Aorta (tissue), 5 donors: ENCODE results near the gene HOXD4. TPM values are rescaled to one million over a fixed set of nuclear protein-coding genes. Genes with fewer than 3 reads are reported as not detected.

Experiments
- ATAC-seq: fragments of 200-7000 bp; cut with Tn5 transposase; one replicate; pipeline ENCODE4 v1.9.1; 2022; ENCODE audit warnings: moderate library complexity; ENCODE audit not compliant: low FRiP score
- DNase-seq, 2 donors: peaks; one replicate each; pipeline ENCODE4 v3.0.0-alpha.2; 2020
- H3K27ac ChIP-seq, 2 donors: one replicate each; pipeline ENCODE4 v1.5.1; 2013; ENCODE audit warnings: low read length in 2 of 2, mild to moderate bottlenecking in 2 of 2, moderate library complexity in 2 of 2, control low read depth in 1 of 2, inconsistent platforms in 1 of 2, low read depth in 1 of 2
- H3K27me3 ChIP-seq, 2 donors: one replicate each; pipeline ENCODE4 v1.6.1; 2013; ENCODE audit warnings: control low read depth in 1 of 2, low read length in 1 of 2, mild to moderate bottlenecking in 1 of 2, moderate library complexity in 1 of 2; ENCODE audit not compliant: insufficient read depth in 2 of 2, control insufficient read depth in 1 of 2
- H3K36me3 ChIP-seq, 2 donors: one replicate each; pipeline ENCODE4 v1.6.1; 2013; ENCODE audit warnings: control low read depth in 1 of 2, low read length in 1 of 2, mild to moderate bottlenecking in 1 of 2; ENCODE audit not compliant: insufficient read depth in 2 of 2, control insufficient read depth in 1 of 2
- H3K4me1 ChIP-seq, 2 donors: one replicate each; pipeline ENCODE4 v1.6.1; 2013; ENCODE audit warnings: low read length in 2 of 2, control low read depth in 1 of 2, mild to moderate bottlenecking in 1 of 2, moderate library complexity in 1 of 2; ENCODE audit not compliant: insufficient read depth in 2 of 2, control insufficient read depth in 1 of 2
- H3K4me3 ChIP-seq, 2 donors: one replicate each; pipeline ENCODE4 v1.5.1; 2013; ENCODE audit warnings: low read length in 2 of 2, control low read depth in 1 of 2, mild to moderate bottlenecking in 1 of 2
- H3K9me3 ChIP-seq: one replicate; pipeline ENCODE4 v1.6.1; 2013; ENCODE audit warnings: mild to moderate bottlenecking, low read length; ENCODE audit not compliant: control insufficient read depth
- WGBS, 2 donors: extraction: QIAGEN DNeasy Blood & Tissue Kit; methylation state at CpG; one replicate each; pipeline ENCODE4 v1.1.7; 2013; 5-methylcytosine and 5-hydroxymethylcytosine counted together
- intact Hi-C, 2 donors: fragments of 100-400 bp; cut with DNase I; formaldehyde crosslinking; loops; one replicate each; pipeline versions ENCODE4 v1.14.2 to v1.15.0; 2022
- polyA plus RNA-seq, 2 donors: library from polyadenylated mRNA; stranded (reverse); fragments of 200-250 nt; gene quantifications; one replicate each; pipeline ENCODE4 v1.2.3, GENCODE V29; 2013
- total RNA-seq, 2 donors: library from RNA; stranded (reverse); fragmentation: NEBNext Ultra II Directional; extraction: Animal tissue kit (Norgen Biotek cat#: 25700); gene quantifications; one replicate each; pipeline ENCODE4 v1.2.1, GENCODE V29; 2021
- donor health status: healthy with polysubstance abuse.
- donor health status: Bipolar disorder and iron deficiency.
- donor health status: DM: no; HTN: no; CAD: no.
- donor health status: DM: no; HTN: no; CAD: no.
- donor health status: DM: yes; HTN: yes; CAD: no.

Gene HOXD4
- total and polyA plus RNA-seq, 4 donors = 7.7 to 9.8 (median 7.7) TPM; not detected in 1

DNA sequence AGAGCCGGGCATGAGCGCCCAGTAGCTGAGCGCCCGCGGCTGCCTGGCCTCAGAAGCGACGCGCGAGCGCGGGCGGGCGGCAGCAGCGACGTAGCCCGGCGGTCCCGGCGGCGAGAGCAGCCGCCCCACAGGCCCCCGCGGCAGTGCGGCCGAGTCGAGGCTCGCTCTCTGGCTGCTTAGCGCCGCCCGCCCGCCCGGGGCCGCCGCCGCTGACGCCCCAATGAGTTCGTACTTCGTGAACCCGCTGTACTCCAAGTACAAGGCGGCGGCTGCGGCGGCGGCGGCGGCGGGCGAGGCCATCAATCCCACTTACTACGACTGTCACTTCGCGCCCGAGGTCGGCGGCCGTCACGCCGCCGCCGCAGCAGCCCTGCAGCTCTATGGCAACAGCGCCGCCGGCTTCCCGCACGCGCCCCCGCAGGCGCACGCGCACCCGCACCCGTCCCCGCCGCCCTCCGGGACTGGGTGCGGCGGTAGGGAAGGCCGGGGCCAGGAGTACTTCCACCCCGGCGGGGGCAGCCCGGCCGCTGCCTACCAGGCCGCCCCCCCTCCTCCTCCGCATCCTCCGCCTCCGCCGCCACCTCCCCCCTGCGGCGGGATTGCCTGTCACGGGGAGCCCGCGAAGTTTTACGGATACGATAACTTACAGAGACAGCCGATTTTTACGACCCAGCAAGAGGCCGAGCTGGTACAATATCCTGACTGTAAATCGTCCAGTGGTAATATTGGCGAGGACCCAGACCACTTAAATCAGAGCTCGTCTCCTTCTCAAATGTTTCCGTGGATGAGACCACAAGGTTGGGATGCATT, 21.0 kb upstream of the HOXD4 start:
- Histone ChIP-seq H3K4me1 (no peaks in the 10 kb centered on the region), H3K27me3 (no peaks in the 10 kb centered on the region), H3K4me3 (peak overlapping the region; percentile 61 to 83), H3K27ac (peak overlapping the region; percentile 54 to 64), H3K9me3 (no peaks in the 10 kb centered on the region), H3K36me3 (no peaks in the 10 kb centered on the region)
- intact Hi-C loops = no loop called here
- peak in 1 of 2 donors; percentile 89 for DNase-seq
- 1% methylated on average over 42 to 100 of the region's 100 CpGs for WGBS, 2 donors
- ATAC-seq = peak; percentile 60

DNA sequence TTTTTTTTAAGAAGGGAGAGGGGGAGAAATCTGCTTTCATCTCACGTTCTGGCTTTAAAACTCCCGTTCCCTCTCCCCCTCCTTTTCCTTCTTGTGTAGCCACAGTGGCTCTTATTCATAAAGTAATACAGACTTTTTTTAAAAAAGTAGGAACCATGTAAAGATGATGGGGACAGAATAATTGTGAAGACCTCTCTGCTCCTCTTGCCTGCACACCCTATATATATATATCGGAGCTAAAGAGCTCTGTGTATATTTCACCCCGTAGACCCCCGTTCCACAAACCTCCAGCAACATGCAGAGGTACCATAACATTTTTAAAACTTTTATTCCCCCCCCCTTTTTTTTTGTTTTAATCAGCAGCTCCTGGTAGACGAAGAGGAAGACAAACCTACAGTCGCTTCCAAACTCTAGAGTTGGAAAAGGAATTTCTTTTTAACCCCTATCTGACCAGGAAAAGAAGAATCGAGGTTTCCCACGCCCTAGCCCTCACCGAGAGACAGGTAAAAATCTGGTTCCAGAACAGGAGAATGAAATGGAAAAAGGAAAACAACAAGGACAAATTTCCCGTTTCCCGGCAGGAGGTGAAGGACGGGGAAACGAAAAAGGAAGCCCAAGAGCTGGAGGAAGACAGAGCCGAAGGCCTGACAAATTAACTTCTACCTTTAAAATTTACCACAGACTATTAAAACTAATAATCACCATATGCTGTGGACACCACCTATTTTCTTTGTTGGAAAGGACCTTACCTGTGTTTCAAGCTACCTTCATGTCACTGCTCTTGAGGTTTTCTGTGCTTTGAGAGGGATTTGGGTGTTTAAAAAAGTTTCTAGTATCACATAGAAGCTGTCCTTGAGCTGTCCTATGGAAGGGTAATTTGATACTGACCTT, 20.1 kb upstream of the HOXD4 start:
- no peaks in the 10 kb centered on the region for H3K27me3 ChIP-seq
- ATAC-seq = no peak

DNA sequence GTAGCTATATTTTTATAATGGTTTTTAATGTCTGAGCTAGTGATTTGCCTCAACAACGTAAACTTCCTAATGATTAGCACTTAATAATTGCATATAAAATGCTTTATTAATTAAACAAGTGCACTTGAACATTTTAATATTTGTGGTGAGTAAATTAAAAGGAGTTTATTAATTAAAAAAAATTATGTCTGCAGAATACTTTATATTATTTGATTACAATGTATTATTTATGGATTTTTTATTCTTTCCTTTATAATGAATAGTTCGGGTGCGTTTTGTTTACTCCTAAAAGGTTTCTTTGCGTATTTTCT, 19.5 kb upstream of the HOXD4 start:
- DNase-seq (no peak), ATAC-seq (no peak)
- H3K27ac ChIP-seq = no peak overlapping the region
- H3K4me1 ChIP-seq = no peaks in the 10 kb centered on the region
- H3K4me3 ChIP-seq = no peak overlapping the region
- H3K27me3 ChIP-seq = no peaks in the 10 kb centered on the region
- H3K36me3 ChIP-seq = no peaks in the 10 kb centered on the region
- WGBS, 2 donors = 71 to 91% methylated on average over 4 of the region's 4 CpGs
- H3K9me3 ChIP-seq = no peaks in the 10 kb centered on the region
- intact Hi-C loops = no loop called here

More for the DNA sequence above, 20.1 kb upstream of the HOXD4 start:
- no peak for DNase-seq
- Histone ChIP-seq H3K4me1 (no peaks in the 10 kb centered on the region), H3K36me3 (no peaks in the 10 kb centered on the region), H3K27ac (no peak overlapping the region), H3K9me3 (no peaks in the 10 kb centered on the region), H3K4me3 (peak overlapping the region in 1 of 2 donors; percentile 83)
- intact Hi-C loops = no loop called here
- WGBS, 2 donors = 50 to 69% methylated on average over 15 of the region's 15 CpGs

DNA sequence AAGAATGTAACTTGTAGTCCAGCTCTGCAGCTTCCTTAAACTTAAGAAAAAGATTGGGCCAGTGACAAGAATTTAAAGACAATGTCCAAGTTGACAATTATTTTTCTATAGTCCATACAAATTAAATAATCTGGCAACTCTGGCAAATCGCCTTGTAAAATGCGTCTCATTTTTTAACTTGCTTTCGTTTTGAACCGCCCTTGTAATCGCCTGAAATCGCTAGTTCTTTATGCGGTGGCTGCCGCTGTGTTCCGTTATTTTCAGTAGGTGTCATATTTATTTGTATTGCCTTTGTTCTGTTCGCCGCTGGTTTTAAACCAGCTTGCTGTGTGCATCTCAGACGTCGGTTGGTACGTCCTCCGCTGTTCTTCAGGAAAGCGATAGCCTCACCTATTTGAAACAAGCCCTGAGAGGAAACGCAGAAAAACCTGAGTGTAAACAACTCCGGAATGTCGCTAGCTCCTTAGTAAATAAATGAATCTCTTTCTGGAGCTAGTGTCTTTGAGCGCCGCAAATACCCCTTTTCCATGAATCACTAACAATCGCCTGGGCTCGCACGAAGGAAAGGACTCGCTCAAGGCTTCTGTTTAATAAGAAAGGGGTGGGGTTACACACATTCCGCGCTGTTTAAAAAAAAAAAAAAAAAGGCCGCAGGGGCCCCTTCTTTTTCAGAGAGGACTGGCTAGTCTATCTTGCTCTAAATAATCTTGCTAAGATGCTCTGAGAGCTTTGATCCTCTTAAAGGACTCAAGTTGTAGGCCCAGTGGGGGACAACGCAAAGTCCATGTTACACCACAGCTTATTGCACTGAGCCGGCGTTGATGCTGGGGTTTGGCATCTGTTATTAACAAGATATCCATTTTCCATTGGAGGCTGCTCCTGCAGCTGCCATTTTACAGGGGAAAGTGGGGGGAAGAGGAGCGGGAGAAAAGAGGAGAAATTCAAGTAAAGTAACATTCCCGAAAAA, 18.9 kb upstream of the HOXD4 start:
- H3K27me3 ChIP-seq = no peaks in the 10 kb centered on the region
- 64 to 88% methylated on average over 33 of the region's 33 CpGs for WGBS, 2 donors
- DNase-seq = no peak

DNA sequence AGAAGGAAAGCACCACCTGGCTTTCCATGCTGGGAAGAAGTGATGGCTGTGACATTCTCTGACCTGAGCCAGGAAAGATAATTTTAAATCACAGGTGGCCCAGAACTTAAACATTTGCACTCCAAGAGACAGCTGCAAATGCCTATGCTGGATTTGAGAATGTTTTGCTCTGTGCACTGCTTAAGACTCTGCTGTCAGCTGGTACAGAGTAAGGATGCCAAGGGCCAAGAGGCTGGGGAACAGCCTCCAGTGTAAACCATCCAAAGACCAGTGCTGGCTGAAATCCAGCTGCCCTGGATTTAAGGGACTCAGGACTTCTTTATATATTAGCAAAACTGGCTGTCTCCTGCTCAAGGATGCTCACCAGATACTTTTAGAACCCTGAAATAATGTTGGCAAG, 18.0 kb upstream of the HOXD4 start:
- Histone ChIP-seq H3K9me3 (no peaks in the 10 kb centered on the region), H3K36me3 (no peaks in the 10 kb centered on the region), H3K4me3 (no peak overlapping the region), H3K4me1 (no peaks in the 10 kb centered on the region), H3K27ac (no peak overlapping the region), H3K27me3 (no peaks in the 10 kb centered on the region)
- intact Hi-C loops = no loop called here
- peak in 1 of 2 donors; percentile 34 for DNase-seq
- no peak for ATAC-seq

More for the DNA sequence above, 18.9 kb upstream of the HOXD4 start:
- intact Hi-C loops = no loop called here
- Histone ChIP-seq H3K4me1 (no peaks in the 10 kb centered on the region), H3K9me3 (no peaks in the 10 kb centered on the region), H3K27ac (no peak overlapping the region), H3K36me3 (no peaks in the 10 kb centered on the region), H3K4me3 (no peak overlapping the region)
- no peak for ATAC-seq

DNA sequence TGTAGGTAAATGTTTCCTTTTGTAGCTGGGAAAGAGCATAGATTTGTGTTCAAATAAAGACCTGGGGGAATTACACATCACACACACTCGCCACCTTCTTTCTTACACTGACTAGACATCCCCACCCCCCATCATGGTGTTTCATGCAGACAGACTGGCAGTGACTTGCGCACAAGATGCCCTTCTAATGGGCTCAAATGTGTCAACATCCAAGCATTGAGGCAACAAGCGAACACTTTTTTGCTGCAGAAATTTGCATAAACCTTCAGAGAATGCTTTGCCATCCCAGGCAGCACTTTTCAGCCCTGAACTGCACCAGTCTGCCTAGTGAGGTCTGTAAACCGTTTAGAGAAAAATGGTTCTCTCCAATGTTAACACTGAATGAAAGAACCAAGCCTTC, 17.3 kb upstream of the HOXD4 start:
- DNase-seq (no peak), ATAC-seq (no peak)
- WGBS, 2 donors = 79 to 90% methylated on average over 4 of the region's 4 CpGs
- Histone ChIP-seq H3K4me3 (no peak overlapping the region), H3K4me1 (no peaks in the 10 kb centered on the region), H3K27me3 (no peaks in the 10 kb centered on the region), H3K27ac (no peak overlapping the region), H3K36me3 (no peaks in the 10 kb centered on the region), H3K9me3 (no peaks in the 10 kb centered on the region)
- intact Hi-C loops = no loop called here

DNA sequence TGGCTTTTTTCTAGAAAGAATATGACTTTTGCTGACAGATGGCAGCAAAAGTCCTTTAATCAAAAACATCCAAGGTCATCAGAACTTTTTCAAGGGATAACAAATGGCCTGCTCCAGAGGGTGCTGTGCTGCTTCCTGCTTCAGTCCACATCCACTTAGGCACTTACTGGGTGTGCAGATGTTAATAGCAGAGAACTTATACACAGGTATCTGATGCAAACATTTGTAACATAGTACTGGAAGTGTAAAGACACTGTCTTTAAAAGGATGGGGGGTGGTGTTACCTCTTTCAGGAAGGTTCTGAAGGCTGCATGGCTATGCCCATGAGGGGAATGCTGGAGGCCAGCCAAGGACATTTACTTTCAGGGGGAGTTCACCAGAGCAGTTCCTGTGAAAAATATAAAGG, 16.3 kb upstream of the HOXD4 start:
- H3K4me3 ChIP-seq = no peak overlapping the region
- peak overlapping the region in 1 of 2 donors; percentile 4 for H3K27ac ChIP-seq
- H3K9me3 ChIP-seq = no peaks in the 10 kb centered on the region
- H3K36me3 ChIP-seq = no peaks in the 10 kb centered on the region
- intact Hi-C loops = loop anchor here in 1 of 2 donors (5.0 kb wide), 1 partner anchor 417 kb away; no protein-coding TSS in a partner anchor
- ATAC-seq (no peak), DNase-seq (no peak)
- H3K27me3 ChIP-seq = no peaks in the 10 kb centered on the region
- no peaks in the 10 kb centered on the region for H3K4me1 ChIP-seq
